ENCODE results near the gene ZDHHC24.
"Not testable (repeated sequence)": the region's sequence is repeated elsewhere in the genome, so short reads cannot be mapped to it uniquely, and the experiment has no call there.

The ZDHHC24 gene

GRCh38 chr11:66564538-66564937 lies 18.7 kb upstream of the ZDHHC24 start:
- no peak for DNase-seq

- DNase-seq, result no peak
Measured at GRCh38 chr11:66563832-66564231, 18.0 kb upstream of the ZDHHC24 start.

DNA sequence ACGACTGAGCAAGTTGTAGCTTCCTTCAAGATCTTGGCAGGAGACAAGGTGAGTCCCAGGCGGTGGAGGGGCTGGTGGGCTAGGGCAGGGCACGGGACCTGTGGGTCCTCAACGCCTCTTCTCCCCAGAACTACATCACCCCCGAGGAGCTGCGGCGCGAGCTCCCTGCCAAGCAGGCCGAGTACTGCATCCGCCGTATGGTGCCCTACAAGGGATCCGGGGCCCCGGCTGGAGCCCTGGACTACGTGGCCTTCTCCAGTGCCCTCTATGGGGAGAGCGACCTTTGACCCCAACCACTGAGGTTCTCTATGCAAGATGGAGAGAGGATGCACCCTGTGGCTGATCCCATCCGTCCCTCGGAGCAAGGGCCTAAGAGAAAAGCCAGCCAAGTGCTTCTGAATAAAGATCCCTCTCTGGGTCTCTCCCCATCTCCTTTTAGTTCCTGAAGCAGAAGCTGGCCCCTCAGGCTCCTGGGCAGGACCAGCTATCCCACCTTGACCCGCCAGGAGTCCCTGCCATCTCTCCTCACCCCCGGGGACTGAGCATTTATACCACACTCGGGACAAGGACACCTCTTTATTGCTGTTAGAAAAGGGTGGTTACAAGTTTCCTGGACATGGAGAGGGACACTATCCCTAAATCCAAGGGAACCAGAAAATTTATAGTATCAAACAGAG lies 17.2 kb upstream of the ZDHHC24 start:
- DNase-seq, result no peak

GRCh38 chr11:66562275-66562674 lies 16.4 kb upstream of the ZDHHC24 start:
- no peak for DNase-seq

DNA sequence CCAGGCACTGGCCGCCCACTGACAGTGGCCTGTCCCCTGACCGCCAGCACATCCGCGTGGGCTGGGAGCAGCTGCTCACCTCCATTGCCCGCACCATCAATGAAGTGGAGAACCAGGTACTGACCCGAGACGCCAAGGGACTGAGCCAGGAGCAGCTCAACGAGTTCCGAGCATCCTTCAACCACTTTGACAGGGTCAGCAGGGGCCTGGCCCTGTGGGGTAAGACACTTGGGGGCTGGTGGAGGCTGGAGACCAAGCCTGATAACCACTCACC lies 16.1 kb upstream of the ZDHHC24 start:
- no peak for DNase-seq

DNA sequence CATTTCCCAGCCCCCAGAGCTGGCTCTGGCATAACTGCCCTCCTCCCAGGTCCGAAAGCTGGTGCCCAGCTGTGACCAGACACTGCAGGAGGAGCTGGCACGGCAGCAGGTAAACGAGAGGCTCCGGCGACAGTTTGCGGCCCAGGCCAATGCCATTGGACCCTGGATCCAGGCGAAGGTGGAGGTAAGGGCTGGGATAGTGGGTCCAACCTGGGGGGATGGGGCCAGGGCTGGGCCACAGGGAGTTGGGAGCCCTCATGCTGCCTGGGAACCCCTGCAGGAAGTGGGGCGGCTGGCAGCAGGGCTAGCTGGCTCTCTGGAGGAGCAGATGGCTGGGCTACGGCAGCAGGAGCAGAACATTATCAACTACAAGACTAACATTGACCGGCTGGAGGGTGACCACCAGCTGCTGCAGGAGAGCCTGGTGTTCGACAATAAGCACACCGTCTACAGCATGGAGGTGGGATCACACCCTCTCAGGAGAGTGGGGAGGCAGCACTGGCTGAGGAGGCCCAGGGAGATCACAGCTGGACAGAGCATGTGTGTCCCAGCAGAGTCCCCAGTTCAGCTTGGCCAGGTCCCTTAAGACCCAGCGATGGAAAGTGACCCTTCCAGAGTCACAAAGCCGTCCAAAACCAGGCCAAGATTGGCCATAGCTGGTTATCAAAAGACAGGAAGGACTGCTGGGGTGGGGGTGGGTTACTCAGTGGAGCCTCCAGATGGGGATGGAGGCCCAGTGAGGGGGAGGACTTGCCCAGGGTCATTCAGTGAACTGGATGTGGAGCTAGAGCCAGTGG lies 15.5 kb upstream of the ZDHHC24 start:
- DNase-seq, result no peak

- no peak for DNase-seq
Measured at GRCh38 chr11:66559866-66560676, 14.2 kb upstream of the ZDHHC24 start.

DNA sequence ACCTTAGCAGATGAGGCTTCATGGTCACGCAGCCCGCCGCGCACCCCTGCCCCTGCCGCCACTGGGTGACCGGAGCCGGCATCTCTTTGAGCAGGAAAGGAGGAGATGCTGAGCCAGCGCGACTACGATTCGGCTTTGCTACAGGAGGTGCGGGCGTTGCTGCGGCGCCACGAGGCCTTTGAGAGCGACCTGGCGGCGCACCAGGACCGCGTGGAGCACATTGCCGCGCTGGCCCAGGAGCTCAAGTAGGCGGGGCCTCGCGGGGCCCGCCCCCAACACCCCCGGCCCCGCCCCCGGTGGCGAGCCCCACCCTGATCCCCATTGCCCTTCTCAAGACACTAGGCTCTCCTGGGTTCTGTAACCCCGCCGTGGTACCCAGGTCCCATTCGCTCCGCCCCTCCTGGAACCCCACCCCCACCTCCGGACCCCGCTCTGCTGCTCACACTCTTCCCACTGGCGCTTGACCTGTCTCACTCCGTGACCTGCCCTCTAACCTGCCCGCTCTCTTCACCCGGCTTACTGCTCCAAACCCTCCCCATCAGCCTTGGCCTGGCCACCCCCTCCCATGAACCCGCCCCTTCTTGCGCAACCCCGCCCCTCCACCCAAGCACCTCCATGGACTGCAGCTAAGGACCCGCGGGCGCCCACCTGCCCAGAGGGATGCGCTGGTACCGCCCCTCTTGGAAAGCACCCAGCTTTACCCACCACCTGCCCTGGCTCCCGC lies 13.5 kb upstream of the ZDHHC24 start:
- DNase-seq, result peak; percentile 64

DNA sequence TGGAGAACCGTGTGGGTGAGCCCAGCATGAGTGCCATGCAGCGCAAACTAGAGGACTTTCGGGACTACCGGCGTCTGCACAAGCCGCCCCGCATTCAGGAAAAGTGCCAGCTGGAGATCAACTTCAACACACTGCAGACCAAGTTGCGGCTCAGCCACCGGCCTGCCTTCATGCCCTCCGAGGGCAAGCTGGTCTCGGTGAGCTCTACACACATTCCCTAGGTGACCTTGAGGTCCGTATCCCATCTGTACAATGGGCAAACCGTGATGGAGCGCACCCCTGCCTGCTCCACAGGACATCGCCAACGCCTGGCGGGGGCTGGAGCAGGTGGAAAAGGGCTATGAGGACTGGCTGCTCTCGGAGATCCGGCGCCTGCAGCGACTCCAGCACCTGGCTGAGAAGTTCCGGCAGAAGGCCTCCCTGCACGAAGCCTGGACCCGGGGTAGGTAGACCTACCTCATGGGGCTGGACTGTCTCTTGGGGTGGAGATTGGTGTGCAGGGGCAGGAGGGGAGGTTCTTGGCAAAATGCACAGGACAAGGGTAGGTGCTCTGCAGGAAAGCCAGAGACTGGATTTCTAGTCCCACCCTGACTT lies 12.0 kb upstream of the ZDHHC24 start:
- no peak for DNase-seq

DNA sequence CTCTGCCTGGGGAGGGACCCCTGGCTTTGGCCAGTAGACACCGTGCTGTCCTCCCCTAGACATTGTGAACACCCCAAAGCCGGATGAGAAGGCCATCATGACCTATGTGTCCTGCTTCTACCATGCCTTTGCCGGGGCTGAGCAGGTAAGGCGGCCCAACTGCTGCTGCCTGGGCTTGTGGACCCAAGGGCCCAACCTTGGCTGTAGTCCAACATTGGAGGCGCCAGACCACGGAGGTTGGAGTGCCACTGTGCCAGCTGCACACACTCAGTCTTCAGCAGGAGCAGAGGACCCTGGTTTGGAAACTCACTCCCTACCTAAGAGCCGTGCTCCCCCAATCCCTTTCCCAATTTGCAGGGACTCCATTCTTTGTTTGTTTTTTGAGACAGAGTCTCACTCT lies 10.2 kb upstream of the ZDHHC24 start:
- DNase-seq, result no peak

- no peak for DNase-seq
Measured at GRCh38 chr11:66555416-66555815, 9.6 kb upstream of the ZDHHC24 start.

DNA sequence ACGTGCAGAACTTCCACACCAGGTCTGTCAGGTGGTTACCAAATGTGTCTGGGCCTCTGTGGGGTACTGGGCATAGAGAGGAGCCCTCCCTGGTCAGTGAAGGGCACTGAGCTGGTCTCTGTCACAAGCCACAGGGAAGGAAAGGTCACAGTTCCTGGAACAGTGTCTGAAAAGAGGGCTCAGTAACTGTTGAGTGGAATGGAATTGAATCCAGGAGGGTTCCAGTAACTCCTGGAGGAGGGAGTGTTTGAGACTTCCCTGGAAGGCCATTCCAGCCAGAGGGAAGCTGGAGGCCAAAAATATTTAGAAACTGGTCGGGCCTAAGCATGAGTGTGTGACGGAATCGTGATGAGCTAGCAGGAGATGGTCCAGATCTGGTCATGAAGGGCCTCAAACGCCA lies 8.8 kb upstream of the ZDHHC24 start:
- DNase-seq, result no peak

DNA sequence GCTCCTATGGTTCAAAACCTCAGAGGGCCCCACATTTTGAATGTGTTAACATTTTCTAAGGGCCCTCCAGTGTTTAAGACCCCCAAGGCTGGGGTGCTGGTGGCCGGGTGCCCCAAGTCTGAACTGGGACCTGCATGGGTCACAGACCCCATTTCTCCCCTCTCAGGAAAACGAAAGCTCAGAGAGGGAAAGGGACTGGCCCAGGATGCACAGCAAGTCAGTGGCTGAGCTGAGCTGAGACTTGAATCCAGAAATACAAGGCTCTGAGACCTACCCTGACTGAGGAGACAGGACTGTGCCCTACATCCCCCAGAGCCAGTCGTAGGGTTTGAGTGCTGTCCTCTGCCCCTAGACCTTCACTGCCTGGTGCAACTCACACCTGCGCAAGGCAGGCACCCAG lies 5.0 kb upstream of the ZDHHC24 start:
- DNase-seq, result no peak

- DNase-seq, result no peak
Measured at GRCh38 chr11:66549696-66550095, 3.8 kb upstream of the ZDHHC24 start.

GRCh38 chr11:66548774-66549630 lies 3.2 kb upstream of the ZDHHC24 start:
- no peak for DNase-seq

DNA sequence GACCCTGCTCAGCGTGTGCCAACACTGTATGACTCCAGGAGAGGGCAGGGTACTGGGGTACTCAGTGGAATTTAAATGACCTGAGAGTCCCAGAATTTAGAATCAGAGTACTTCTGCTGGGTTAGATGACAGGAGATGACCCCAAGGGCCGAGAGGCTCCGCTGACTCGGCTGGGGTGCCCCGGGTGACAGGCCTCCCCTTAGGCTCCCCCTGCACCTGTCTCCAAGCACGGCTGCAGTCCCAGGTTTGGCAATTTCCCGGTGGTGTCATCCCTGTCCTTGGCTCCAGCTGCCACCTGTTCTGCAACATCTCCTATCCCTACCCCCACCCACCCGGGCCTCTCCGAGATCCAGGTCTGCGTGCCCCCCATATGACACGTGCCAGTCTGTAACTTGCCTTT lies 2.2 kb upstream of the ZDHHC24 start:
- no peak for DNase-seq

DNA sequence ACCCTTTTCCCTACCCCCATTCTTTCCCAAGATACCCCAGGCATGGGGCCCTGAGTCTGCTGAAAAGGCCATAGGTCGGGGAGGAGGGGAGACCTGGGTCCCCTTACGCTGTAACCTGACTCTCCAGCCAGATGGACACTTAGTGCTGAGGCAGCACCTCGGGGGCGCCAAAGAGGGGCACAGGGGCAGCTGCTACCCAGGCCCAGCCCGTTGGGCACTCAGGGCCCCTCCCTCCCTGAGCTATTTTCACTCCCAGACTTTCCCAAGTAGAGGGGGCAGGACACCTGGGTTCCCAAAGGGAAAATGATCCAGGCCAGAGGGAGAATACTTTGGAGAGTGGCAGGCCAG lies 1.8 kb upstream of the ZDHHC24 start:
- DNase-seq, result no peak

- DNase-seq, result no peak
Measured at GRCh38 chr11:66546966-66547661, 1.3 kb upstream of the ZDHHC24 start.

DNA sequence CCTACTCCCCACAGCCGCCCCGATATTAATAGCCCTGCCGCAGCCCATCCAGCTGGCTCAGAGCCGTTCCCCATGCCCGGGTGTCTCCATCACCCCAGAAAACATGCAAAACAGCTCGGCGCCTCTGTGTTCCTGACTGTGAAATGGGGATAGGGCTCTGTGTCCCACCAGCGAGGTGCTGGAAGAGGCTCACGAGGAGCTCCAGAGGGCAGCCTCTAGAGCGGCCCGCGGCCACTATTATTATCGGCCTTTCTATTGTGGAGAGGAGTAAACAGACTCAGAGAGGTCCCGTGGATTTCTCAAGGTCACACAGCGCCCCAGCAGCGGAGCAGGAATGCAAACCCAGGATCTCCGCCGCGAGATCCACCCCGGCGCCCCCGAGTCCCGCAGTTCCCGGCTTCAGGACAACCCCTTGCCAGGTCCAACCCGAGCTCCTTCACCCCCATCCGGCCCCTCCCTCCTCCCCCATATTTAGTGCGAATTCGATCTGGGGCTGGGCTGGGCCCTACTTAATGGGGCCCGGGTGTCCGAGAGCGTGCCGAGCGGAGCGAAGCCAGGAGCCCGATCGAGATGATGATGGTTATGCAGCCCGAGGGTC lies 619 bp upstream of the ZDHHC24 start, which contains the start of gene ACTN3:
TSS of gene ACTN3 (plus strand) at position 536 of the 598 bp plus-strand sequence. CDS start at position 571, 35 bp downstream.
- DNase-seq, result peak; percentile 11

- DNase-seq, result not testable (repeated sequence)
Measured at GRCh38 chr11:66544952-66545351, 896 bp downstream of the ZDHHC24 start.

All from hematopoietic multipotent progenitor cell treated with erythropoietin and hydrocortisone succinate and interleukin-3 and kit ligand, for 4 days (in vitro differentiated cells).